ENCODE results near the gene TFEB. TPM values are rescaled to one million over a fixed set of nuclear protein-coding genes. Genes with fewer than 3 reads are reported as not detected.

TFEB gene
- polyA plus RNA-seq, 1 donor (not counting 4 experiments of a cell fraction or from before 2014, with no cell fraction given): 4.3 TPM

GRCh38 chr6:41737591-41738130 lies 2.3 kb upstream of the TFEB start:
- dilution Hi-C loops (cut with MboI; ENCODE audit: extremely low pct_ligation_motif_present, low sequenced_read_pairs): no loop called here
- Histone ChIP-seq H3K36me3 (ENCODE audit: control insufficient read depth in 2 of 2, extremely low read depth in 1 of 2, insufficient read depth in 2 of 2, low read length in 2 of 2) (no peaks in the 10 kb centered on the region), H2AFZ (ENCODE audit: control insufficient read depth, low read length) (no peak overlapping the region), H4K20me1 (ENCODE audit: control insufficient read depth, extremely low read depth, insufficient read depth, low read length) (no peaks in the 10 kb centered on the region), H3K79me2 (ENCODE audit: control insufficient read depth, insufficient read depth, low read length) (no peaks in the 10 kb centered on the region), H3K27me3 (ENCODE audit: control insufficient read depth, extremely low read depth, insufficient read depth, low read length) (no peaks in the 10 kb centered on the region), H3K9ac (ENCODE audit: control insufficient read depth, extremely low read depth, insufficient read depth, low read length) (no peak overlapping the region), H3K9me3 (ENCODE audit: control insufficient read depth, low read depth, low read length) (no peaks in the 10 kb centered on the region), H3K4me2 (ENCODE audit: control insufficient read depth, extremely low read depth, insufficient read depth, low read depth, low read length) (no peak overlapping the region), H3K9me1 (ENCODE audit: control insufficient read depth, extremely low read depth, insufficient read depth, low read length) (no peaks in the 10 kb centered on the region), H3K4me1 (ENCODE audit: control insufficient read depth, extremely low read depth, insufficient read depth, low read length) (peaks cover 25% of the 10 kb centered on the region), H3K4me3 (ENCODE audit: control insufficient read depth in 2 of 3, extremely low read depth in 1 of 3, insufficient read depth in 2 of 3, low read depth in 1 of 3, low read length in 3 of 3) (no peak overlapping the region), H3K27ac (ENCODE audit: control insufficient read depth, insufficient read depth, low read length) (no peak overlapping the region)
- no peak for DNase-seq (ENCODE audit: low read depth, low spot score)
- no peak for TF ChIP-seq CTCF (optimal IDR thresholded peaks at IDR 0.05 in 1 of 3, IDR thresholded peaks at IDR 0.05 in 1 of 3, conservative IDR thresholded peaks at IDR 0.05 in 1 of 3; ENCODE audit: extremely low read depth in 1 of 3, insufficient read depth in 2 of 3, low read length in 3 of 3)
- no peak for TF ChIP-seq EZH2 (IDR thresholded peaks at IDR 0.05; ENCODE audit: low read length)
- FAIRE-seq: no peak

GRCh38 chr6:41736800-41737555 lies 1.6 kb upstream of the TFEB start:
- Histone ChIP-seq H3K36me3 (ENCODE audit: control insufficient read depth in 2 of 2, extremely low read depth in 1 of 2, insufficient read depth in 2 of 2, low read length in 2 of 2) (no peaks in the 10 kb centered on the region), H3K4me2 (ENCODE audit: control insufficient read depth, extremely low read depth, insufficient read depth, low read depth, low read length) (no peak overlapping the region), H3K27ac (ENCODE audit: control insufficient read depth, insufficient read depth, low read length) (no peak overlapping the region), H3K27me3 (ENCODE audit: control insufficient read depth, extremely low read depth, insufficient read depth, low read length) (no peaks in the 10 kb centered on the region), H3K4me1 (ENCODE audit: control insufficient read depth, extremely low read depth, insufficient read depth, low read length) (peaks cover 32% of the 10 kb centered on the region), H3K9ac (ENCODE audit: control insufficient read depth, extremely low read depth, insufficient read depth, low read length) (no peak overlapping the region), H3K79me2 (ENCODE audit: control insufficient read depth, insufficient read depth, low read length) (no peaks in the 10 kb centered on the region), H3K9me1 (ENCODE audit: control insufficient read depth, extremely low read depth, insufficient read depth, low read length) (no peaks in the 10 kb centered on the region), H3K9me3 (ENCODE audit: control insufficient read depth, low read depth, low read length) (no peaks in the 10 kb centered on the region), H3K4me3 (ENCODE audit: control insufficient read depth in 2 of 3, extremely low read depth in 1 of 3, insufficient read depth in 2 of 3, low read depth in 1 of 3, low read length in 3 of 3) (no peak overlapping the region), H4K20me1 (ENCODE audit: control insufficient read depth, extremely low read depth, insufficient read depth, low read length) (no peaks in the 10 kb centered on the region), H2AFZ (ENCODE audit: control insufficient read depth, low read length) (no peak overlapping the region)
- no peak for DNase-seq (ENCODE audit: low read depth, low spot score)
- FAIRE-seq: no peak
- dilution Hi-C loops (cut with MboI; ENCODE audit: extremely low pct_ligation_motif_present, low sequenced_read_pairs): no loop called here
- TF ChIP-seq CTCF (optimal IDR thresholded peaks at IDR 0.05 in 1 of 3, IDR thresholded peaks at IDR 0.05 in 1 of 3, conservative IDR thresholded peaks at IDR 0.05 in 1 of 3; ENCODE audit: extremely low read depth in 1 of 3, insufficient read depth in 2 of 3, low read length in 3 of 3): no peak
- no peak for TF ChIP-seq EZH2 (IDR thresholded peaks at IDR 0.05; ENCODE audit: low read length)
